ENCODE data around the gene PNLIP. TPM values are rescaled to one million over a fixed set of nuclear protein-coding genes. Genes with fewer than 3 reads are reported as not detected.

The PNLIP gene
- 1,000 to 10,000 TPM in 1 of 3 donors, 1 to 10 TPM in 2; 1.4 to 2,301 (median 3.7) TPM for polyA plus RNA-seq

DNA sequence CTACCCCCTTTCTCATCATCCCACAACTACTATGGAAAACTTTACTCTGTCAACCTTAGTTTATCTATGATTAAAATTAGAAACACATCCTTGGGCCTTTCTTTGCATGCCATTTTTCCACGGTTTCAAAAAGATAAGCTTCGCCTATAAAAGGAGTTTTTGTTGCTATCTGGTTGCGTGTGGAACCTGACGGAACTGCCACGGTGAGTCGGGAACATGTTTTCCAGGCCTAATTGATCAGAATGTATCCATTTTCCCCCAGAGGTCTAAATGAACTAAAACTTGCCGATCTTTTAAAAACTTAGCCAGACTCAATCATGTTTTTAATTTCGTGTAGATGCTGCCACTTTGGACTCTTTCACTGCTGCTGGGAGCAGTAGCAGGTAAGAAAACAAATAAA, at the start of gene PNLIP:
Gene PNLIP (plus strand): TSS at position 176 of the 400 bp plus-strand sequence. CDS start 162 bp downstream, at position 338.
- 39 to 89% (median 86%) methylated on average over 8 of the region's 8 CpGs for WGBS, 3 donors
- H3K27ac ChIP-seq (ENCODE audit: low read depth, low read length) = no peak within 1 kb of the TSS

DNA sequence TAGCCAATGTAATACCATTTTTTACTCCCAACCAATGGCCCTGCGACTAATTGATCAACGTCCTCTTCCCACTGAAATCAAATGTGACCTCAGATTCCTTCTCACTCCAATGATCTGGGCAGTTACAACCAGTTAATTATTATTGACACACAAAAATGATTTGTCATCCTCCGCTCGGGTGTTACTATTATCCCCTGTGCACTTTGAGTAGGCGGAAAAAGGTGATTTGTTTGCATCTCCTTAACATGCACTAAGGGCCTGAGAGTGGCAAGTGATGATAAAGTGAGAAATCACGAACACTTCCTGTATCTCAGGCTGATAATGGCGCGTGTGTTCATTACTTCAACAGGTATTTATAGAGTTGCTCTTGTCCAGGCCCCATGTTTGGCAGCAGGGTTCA, 40.9 kb upstream of the PNLIP start:
- H3K27ac ChIP-seq (ENCODE audit: low read depth, low read length) = no peak overlapping the region
- WGBS, 3 donors = 63 to 71% (median 69%) methylated on average over 8 of the region's 8 CpGs

DNA sequence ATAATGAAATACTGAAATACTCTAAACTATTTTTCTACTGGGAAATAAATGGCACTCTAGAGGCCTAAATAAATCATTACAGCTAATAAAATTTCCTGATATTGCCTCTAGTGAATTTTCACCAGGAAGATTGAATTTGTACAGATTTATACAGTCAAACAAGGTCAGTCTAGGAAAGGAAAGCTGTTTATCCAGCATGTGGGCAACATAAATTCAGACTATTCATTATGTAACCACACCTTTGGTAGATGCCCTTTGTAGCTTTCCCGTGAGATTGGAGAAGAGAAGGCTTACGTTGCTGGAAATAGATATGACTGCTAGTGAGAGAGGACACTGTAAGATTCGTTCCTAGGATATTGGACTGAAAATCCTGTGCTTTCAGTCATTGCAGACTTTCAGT, 35.2 kb upstream of the PNLIP start:
- WGBS, 3 donors = 48 to 78% (median 61%) methylated on average over 3 of the region's 3 CpGs
- H3K27ac ChIP-seq (ENCODE audit: low read depth, low read length) = no peak overlapping the region

DNA sequence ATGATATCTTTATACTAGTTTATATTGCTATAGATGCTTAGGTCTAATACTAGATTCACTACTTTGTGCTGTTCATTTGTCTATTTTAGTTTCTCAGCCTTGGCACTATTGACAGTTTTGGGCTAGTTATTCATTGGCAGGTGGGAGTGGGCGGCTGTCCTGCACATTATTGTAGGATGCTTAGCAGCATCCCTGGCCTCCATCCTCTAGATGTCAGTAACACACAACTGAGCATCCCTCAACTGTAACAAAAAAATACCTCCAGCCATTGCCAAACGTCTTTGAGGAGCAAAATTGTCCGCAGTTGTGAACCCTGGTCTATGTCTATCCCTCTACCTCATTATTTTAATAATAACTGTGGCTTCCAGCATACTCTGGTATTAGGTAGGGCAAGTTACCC, 34.4 kb upstream of the PNLIP start:
- no peak overlapping the region for H3K27ac ChIP-seq (ENCODE audit: low read depth, low read length)
- 51 to 61% (median 54%) methylated on average over 3 of the region's 3 CpGs for WGBS, 3 donors

GRCh38 chr10:116521424-116522290, 24.1 kb upstream of the PNLIP start:
- H3K27ac ChIP-seq (ENCODE audit: low read depth, low read length) = no peak overlapping the region
- 15 to 36% (median 33%) methylated on average over 10 of the region's 10 CpGs for WGBS, 3 donors

DNA sequence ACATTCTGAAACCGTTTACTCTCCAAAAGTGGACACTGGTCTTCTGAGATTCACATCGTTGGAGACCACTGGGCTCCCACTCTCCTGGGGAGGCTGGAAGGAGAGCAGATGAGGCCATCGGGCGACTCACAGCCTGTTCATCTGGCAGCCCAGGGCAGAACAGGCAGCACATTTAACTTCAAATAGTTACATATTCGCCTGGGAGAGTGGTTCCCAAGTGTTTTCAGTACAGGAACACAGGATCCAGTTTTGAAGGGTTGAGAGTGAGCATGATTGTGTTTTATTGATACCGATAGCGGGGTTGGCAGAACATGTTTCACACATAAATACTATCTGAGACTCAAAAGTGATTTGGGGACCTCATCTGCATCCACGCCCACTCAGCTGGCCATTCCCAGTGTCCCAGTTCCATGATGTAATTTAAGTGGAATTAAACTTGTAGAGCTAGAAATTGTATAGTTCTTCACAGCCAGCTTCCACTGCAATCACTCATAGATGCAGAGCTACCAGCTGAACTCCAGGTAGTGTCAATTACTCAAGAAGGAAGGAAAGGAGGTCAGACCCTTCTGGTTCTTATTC, 22.8 kb upstream of the PNLIP start:
- no peak overlapping the region for H3K27ac ChIP-seq (ENCODE audit: low read depth, low read length)
- 69 to 78% (median 77%) methylated on average over 8 of the region's 8 CpGs for WGBS, 3 donors

GRCh38 chr10:116524736-116525135, 21.0 kb upstream of the PNLIP start:
- no peak overlapping the region for H3K27ac ChIP-seq (ENCODE audit: low read depth, low read length)
- 84 to 95% (median 84%) methylated on average over 3 of the region's 3 CpGs for WGBS, 3 donors

- no peak overlapping the region for H3K27ac ChIP-seq (ENCODE audit: low read depth, low read length)
- WGBS, 3 donors = 34 to 57% (median 51%) methylated on average over 3 of the region's 3 CpGs
These were observed 19.5 kb upstream of the PNLIP start for GRCh38 chr10:116526219-116526618.

DNA sequence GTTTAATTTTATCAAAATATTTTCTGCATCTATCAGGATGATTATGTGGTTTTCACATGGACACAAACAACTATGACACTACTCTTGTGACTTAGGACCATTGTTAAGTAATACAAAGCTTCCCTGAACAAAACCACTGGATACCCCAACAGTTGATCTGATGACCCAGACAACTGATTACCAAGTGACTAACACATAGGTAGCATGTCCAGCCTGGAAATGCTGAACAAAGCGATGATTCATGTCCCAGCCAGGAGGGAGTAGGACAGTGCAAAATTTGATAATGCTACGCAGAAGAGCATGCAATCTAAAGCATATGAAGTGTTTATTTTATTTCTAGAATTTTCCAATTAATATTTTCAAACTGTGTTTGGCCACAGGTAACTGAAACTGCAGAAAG, 8.9 kb upstream of the PNLIP start:
- WGBS, 3 donors = 88 to 91% (median 90%) methylated on average over 2 of the region's 2 CpGs
- H3K27ac ChIP-seq (ENCODE audit: low read depth, low read length) = no peak overlapping the region

- no peak overlapping the region for H3K27ac ChIP-seq (ENCODE audit: low read depth, low read length)
These were observed 7.3 kb upstream of the PNLIP start for GRCh38 chr10:116538456-116538855.

GRCh38 chr10:116538992-116539391, 6.7 kb upstream of the PNLIP start:
- H3K27ac ChIP-seq (ENCODE audit: low read depth, low read length) = no peak overlapping the region

DNA sequence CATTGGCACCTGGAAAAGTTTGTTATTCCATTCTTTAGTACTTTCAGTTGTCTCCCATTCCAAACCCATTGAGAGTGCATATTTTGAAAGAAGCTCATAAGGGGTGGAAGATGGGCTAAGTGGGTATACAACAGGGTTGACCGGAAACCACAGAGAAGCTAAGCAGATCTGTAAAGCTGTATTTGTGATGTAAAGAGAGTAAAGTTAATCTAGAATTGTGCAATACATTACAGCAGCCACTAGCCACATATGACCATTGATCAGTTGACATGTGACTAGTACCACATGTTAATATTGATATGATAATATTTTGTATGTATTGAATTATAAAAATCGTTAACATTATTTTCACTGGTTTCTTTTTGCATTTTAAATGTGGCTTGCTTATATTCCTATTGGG, 4.9 kb upstream of the PNLIP start:
- 39 to 96% (median 93%) methylated on average over 2 of the region's 2 CpGs for WGBS, 3 donors
- H3K27ac ChIP-seq (ENCODE audit: low read depth, low read length) = no peak overlapping the region

DNA sequence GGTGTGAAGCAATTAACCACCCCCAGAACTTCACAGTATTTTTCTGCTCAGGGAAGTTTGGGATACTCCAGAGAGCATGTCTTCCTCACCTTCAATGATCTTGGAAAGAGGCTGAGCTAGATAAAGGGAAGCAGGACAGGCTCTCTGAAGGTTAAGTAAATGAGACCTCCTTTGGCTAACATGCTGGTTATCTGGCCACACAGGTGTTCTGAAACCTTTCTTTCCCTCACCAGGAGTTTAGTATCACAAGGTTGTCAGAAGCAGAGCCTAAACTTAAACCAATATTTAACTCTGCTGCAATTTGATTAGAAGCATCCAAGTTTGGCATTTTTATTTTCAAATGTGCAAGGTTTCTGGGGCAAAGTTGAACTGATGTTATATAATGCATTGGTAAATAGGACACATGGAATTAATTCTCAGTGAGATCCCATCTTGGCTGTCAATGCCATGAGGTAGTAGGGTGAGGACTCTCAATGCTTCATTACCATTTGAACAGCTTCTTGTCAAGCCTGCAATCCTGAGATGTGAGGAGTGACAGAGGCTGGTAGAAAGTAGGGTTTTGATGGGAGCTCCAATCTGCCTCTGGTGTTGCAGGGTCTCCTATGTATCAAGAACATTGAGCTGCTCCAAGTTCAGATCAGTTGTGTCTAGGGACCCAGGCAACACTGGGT, 3.6 kb upstream of the PNLIP start:
- H3K27ac ChIP-seq (ENCODE audit: low read depth, low read length) = no peak overlapping the region

DNA sequence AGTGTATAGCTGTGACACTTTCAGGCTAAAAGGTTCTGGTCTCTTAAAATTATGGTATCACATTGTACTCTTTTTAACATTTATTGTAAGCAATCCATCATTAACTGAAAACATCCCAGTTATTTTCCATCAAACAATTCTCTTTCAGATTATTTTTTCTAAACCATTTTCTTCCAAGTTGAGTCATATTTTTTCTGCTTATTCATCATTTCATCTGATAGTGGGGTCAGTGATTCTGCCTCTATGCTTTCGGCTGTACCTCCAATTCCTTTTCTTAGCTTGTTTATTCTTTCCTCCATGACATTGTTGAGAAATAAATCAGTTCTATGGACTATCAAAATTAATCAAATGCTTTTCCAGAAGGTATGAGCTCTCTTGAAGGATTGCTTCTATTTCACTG, 609 bp upstream of the PNLIP start:
- no peak overlapping the region for H3K27ac ChIP-seq (ENCODE audit: low read depth, low read length)
- WGBS, 3 donors = 54 to 72% (median 67%) methylated on average over 1 of the region's 1 CpG

GRCh38 chr10:116548301-116548700, 2.6 kb downstream of the PNLIP start:
- WGBS, 3 donors = 51 to 86% (median 82%) methylated on average over 5 of the region's 5 CpGs
- no peak overlapping the region for H3K27ac ChIP-seq (ENCODE audit: low read depth, low read length)

- H3K27ac ChIP-seq (ENCODE audit: low read depth, low read length) = no peak overlapping the region
- WGBS, 3 donors = 40 to 91% (median 90%) methylated on average over 13 of the region's 13 CpGs
These were observed 7.7 kb downstream of the PNLIP start for GRCh38 chr10:116553378-116553980.

DNA sequence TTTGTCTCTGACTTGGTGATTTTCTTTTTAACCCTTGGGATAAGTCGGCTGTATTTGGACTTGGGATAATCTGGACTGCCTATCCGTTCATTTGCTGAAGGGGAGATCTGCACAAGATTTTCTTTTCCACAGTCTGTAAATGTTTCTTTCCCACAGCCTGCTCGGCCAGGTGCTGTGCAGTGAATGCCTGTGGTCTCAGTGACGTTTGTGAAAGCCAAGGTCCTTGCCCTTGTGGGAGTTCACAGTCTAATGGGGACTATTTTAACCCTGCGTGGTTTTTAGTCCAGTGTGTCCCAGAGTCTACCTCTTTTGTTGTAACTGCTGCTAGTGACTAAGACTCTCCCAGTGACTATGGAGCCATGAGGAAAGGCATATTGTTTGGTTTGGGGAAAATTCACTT, 8.9 kb downstream of the PNLIP start:
- no peak overlapping the region for H3K27ac ChIP-seq (ENCODE audit: low read depth, low read length)
- WGBS, 3 donors = 26 to 62% (median 59%) methylated on average over 5 of the region's 5 CpGs

DNA sequence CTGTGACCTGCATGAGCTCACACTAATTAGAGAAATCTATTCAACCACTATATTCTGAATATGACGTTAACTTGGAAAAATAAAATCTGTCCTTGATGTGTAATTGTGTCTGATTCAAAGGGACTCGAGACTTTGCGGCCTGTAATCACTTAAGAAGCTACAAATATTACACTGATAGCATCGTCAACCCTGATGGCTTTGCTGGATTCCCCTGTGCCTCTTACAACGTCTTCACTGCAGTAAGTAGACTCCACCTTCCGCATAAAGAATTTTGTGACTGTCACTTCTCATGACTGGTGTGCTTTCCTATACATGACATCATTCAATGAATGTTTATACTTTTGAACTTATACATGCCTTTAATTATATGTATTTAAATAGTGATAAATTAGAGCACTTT, 10.1 kb downstream of the PNLIP start:
- 41 to 80% (median 76%) methylated on average over 6 of the region's 6 CpGs for WGBS, 3 donors
- H3K27ac ChIP-seq (ENCODE audit: low read depth, low read length) = no peak overlapping the region

DNA sequence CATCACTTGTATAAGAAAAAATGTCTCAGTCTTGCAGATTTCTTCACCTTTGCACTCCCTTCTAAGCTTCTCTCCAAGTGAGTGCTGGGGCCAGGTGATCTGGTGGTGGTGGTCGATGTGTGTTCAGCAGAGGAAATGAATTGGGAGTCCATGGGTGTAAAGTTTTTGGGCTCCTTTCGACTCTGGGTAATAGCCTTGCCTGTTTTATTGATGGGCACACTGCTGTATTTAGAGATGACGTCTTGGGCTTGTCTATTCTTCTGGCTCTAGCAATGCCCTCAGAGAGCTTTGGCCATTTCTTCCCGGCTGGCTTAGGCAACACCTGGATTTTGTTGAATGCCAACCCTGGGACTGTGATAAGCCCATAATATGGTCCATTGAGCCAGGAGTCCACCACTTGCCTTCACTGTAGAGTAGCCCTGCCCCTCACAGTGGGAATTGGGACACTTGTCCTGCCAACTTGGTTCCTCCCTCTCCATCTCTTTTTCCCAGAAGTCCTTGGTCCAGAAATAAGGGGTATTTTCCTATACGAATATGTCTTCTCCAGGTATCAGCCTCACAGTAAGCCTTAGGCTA, 11.7 kb downstream of the PNLIP start:
- H3K27ac ChIP-seq (ENCODE audit: low read depth, low read length) = no peak overlapping the region
- WGBS, 3 donors = 50 to 81% (median 80%) methylated on average over 5 of the region's 5 CpGs
